ENCODE data around the gene IGF2R.

- TF ChIP-seq POLR2A (IDR thresholded peaks at IDR 0.05; ENCODE audit: low read depth, low read length) (no peak), TAF1 (IDR thresholded peaks at IDR 0.05; ENCODE audit: borderline replicate concordance, low read depth, low read length) (no peak)
These were observed 107.1 kb downstream of the IGF2R start for GRCh38 chr6:160076009-160076408.

Measured in GM12892 (cell line).